ENCODE measurements around the gene SLC29A2. TPM values are rescaled to one million over a fixed set of nuclear protein-coding genes. Genes with fewer than 3 reads are reported as not detected.

SLC29A2 gene
- total and polyA plus RNA-seq, 2 donors (not counting 3 experiments of a cell fraction or from before 2014, with no cell fraction given) = 2.4 to 5.2 TPM

GRCh38 chr11:66343176-66343575 is 28.4 kb downstream of the SLC29A2 start:
- DNase-seq (ENCODE audit: low read depth, low spot score) (no peak), FAIRE-seq (no peak)
- dilution Hi-C loops (cut with MboI; ENCODE audit: extremely low pct_ligation_motif_present, low sequenced_read_pairs) = no loop called here
- no peaks in the 10 kb centered on the region for H3K9me3 ChIP-seq (replicated peaks; ENCODE audit: control insufficient read depth, insufficient read depth, low read length)
- no peak overlapping the region for H3K9ac ChIP-seq (replicated peaks; ENCODE audit: extremely low read depth, insufficient read depth, low read length)
- no peak overlapping the region for H2AFZ ChIP-seq (ENCODE audit: low read depth, low read length)
- H3K4me1 ChIP-seq (ENCODE audit: control insufficient read depth, extremely low read depth, insufficient read depth, low read length) = peaks cover 14% of the 10 kb centered on the region
- peaks cover 0 to 21% of the 10 kb centered on the region in 2 experiments for H3K36me3 ChIP-seq (ENCODE audit: control insufficient read depth in 2 of 2, extremely low read depth in 1 of 2, insufficient read depth in 2 of 2, low read length in 2 of 2)
- TF ChIP-seq GATA2 (IDR thresholded peaks at IDR 0.05; ENCODE audit: insufficient read depth, insufficient read length, low read depth, low read length) = no peak
- no peak for TF ChIP-seq MAX (IDR thresholded peaks at IDR 0.05; ENCODE audit: insufficient read depth, insufficient read length)
- no peak for TF ChIP-seq JUN (IDR thresholded peaks at IDR 0.05; ENCODE audit: borderline replicate concordance, insufficient read depth, insufficient read length, low read depth)
- TF ChIP-seq POLR2A (IDR thresholded peaks at IDR 0.05; ENCODE audit: low read depth, low read length) = no peak
- no peak for TF ChIP-seq FOS (IDR thresholded peaks at IDR 0.05; ENCODE audit: borderline replicate concordance, insufficient read depth, low read length)
- TF ChIP-seq POLR2AphosphoS5 (IDR thresholded peaks at IDR 0.05; ENCODE audit: insufficient read depth, low read depth, low read length) = no peak
- TF ChIP-seq MYC (IDR thresholded peaks at IDR 0.05; ENCODE audit: low read depth, low read length) = no peak
- TF ChIP-seq, protein P1, sequence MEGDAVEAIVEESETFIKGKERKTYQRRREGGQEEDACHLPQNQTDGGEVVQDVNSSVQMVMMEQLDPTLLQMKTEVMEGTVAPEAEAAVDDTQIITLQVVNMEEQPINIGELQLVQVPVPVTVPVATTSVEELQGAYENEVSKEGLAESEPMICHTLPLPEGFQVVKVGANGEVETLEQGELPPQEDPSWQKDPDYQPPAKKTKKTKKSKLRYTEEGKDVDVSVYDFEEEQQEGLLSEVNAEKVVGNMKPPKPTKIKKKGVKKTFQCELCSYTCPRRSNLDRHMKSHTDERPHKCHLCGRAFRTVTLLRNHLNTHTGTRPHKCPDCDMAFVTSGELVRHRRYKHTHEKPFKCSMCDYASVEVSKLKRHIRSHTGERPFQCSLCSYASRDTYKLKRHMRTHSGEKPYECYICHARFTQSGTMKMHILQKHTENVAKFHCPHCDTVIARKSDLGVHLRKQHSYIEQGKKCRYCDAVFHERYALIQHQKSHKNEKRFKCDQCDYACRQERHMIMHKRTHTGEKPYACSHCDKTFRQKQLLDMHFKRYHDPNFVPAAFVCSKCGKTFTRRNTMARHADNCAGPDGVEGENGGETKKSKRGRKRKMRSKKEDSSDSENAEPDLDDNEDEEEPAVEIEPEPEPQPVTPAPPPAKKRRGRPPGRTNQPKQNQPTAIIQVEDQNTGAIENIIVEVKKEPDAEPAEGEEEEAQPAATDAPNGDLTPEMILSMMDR (IDR thresholded peaks at IDR 0.05; ENCODE audit: extremely low read depth in 1 of 2, insufficient read depth in 1 of 2, low read depth in 1 of 2, low read length in 2 of 2) = no peak
- H3K4me3 ChIP-seq (replicated peaks in 1 of 3; ENCODE audit: insufficient read depth in 1 of 3, low read depth in 1 of 3, low read length in 3 of 3) = no peak overlapping the region
- POLR2A ChIA-PET = no interaction called here
- H3K79me2 ChIP-seq (ENCODE audit: control insufficient read depth, insufficient read depth, low read length) = peaks cover 19% of the 10 kb centered on the region
- intact Hi-C loops (cut with micrococcal nuclease) = no loop called here
- no peak overlapping the region for H3K4me2 ChIP-seq (ENCODE audit: insufficient read depth, low read length)
- no peaks in the 10 kb centered on the region for H3K27me3 ChIP-seq (ENCODE audit: control insufficient read depth in 2 of 2, insufficient read depth in 2 of 2, low read length in 2 of 2)
- CTCF ChIA-PET = no interaction called here
- H3K9me1 ChIP-seq (replicated peaks; ENCODE audit: control insufficient read depth, extremely low read depth, insufficient read depth, low read length) = no peaks in the 10 kb centered on the region
- no TSS peak for BruUV-seq (replicated peaks)
- H3K27ac ChIP-seq (ENCODE audit: insufficient read depth, low read depth, low read length) = no peak overlapping the region
- H4K20me1 ChIP-seq (replicated peaks; ENCODE audit: control insufficient read depth, extremely low read depth, insufficient read depth, low read length) = no peaks in the 10 kb centered on the region
